HEK293 (cell line): ENCODE data around the gene SNRPD3.

Source experiments
- EGR2 ChIP-seq: fragments of 450-650 bp; formaldehyde crosslinking; IDR thresholded peaks from 2 replicates; pipeline ENCODE4 v1.5.1; 2016; ENCODE audit warnings: low read depth, missing biosample characterization, missing genetic modification characterization
- GLIS1 ChIP-seq: fragments of 450-650 bp; formaldehyde crosslinking; IDR thresholded peaks from 2 replicates; pipeline ENCODE4 v1.5.1; 2016; ENCODE audit warnings: missing biosample characterization, missing genetic modification characterization
- PRDM1 ChIP-seq: fragments of 450-650 bp; formaldehyde crosslinking; IDR thresholded peaks from 2 replicates; pipeline ENCODE4; 2016; ENCODE audit warnings: missing biosample characterization, missing genetic modification characterization
- ZBTB1 ChIP-seq: fragments of 450-650 bp; formaldehyde crosslinking; IDR thresholded peaks from 2 replicates; pipeline ENCODE4 v1.5.1; 2016; ENCODE audit warnings: missing biosample characterization, missing genetic modification characterization
- ZBTB21 ChIP-seq: fragments of 450-650 bp; formaldehyde crosslinking; IDR thresholded peaks from 2 replicates; pipeline ENCODE4 v1.5.1; 2017; ENCODE audit warnings: missing biosample characterization, missing genetic modification characterization
- ZFP41 ChIP-seq: fragments of 450-650 bp; formaldehyde crosslinking; IDR thresholded peaks from 2 replicates; pipeline ENCODE4 v1.5.1; 2016; ENCODE audit warnings: missing biosample characterization, missing genetic modification characterization, borderline replicate concordance
- ZNF157 ChIP-seq: fragments of 450-650 bp; formaldehyde crosslinking; IDR thresholded peaks from 2 replicates; pipeline ENCODE4 v1.5.1; 2016; ENCODE audit warnings: missing biosample characterization, missing genetic modification characterization
- ZNF211 ChIP-seq: fragments of 450-650 bp; formaldehyde crosslinking; IDR thresholded peaks from 2 replicates; pipeline ENCODE4 v1.5.1; 2016; ENCODE audit warnings: low read depth, missing biosample characterization, missing genetic modification characterization
- ZNF239 ChIP-seq: fragments of 450-650 bp; formaldehyde crosslinking; IDR thresholded peaks from 2 replicates; pipeline ENCODE4 v1.5.1; 2016; ENCODE audit warnings: missing biosample characterization, missing genetic modification characterization
- ZNF423 ChIP-seq: fragments of 450-650 bp; formaldehyde crosslinking; IDR thresholded peaks from 2 replicates; pipeline ENCODE4 v1.5.1; 2016; ENCODE audit warnings: missing biosample characterization, missing genetic modification characterization
- ZNF501 ChIP-seq: fragments of 450-650 bp; formaldehyde crosslinking; IDR thresholded peaks from 2 replicates; pipeline ENCODE4 v1.5.1; 2016; ENCODE audit warnings: missing biosample characterization, missing genetic modification characterization
- ZNF548 ChIP-seq: fragments of 450-650 bp; formaldehyde crosslinking; IDR thresholded peaks from 2 replicates; pipeline ENCODE4 v1.5.1; 2016; ENCODE audit warnings: missing biosample characterization, missing genetic modification characterization
- ZNF558 ChIP-seq: fragments of 450-650 bp; formaldehyde crosslinking; IDR thresholded peaks from 2 replicates; pipeline ENCODE4 v1.5.1; 2016; ENCODE audit warnings: missing biosample characterization, missing genetic modification characterization
- ZNF560 ChIP-seq: fragments of 450-650 bp; formaldehyde crosslinking; IDR thresholded peaks from 2 replicates; pipeline ENCODE4 v1.5.1; 2017; ENCODE audit warnings: missing biosample characterization, missing genetic modification characterization, borderline replicate concordance
- ZNF626 ChIP-seq: fragments of 450-650 bp; sonication (Bioruptor Pico); formaldehyde crosslinking; IDR thresholded peaks from 2 replicates; pipeline ENCODE4 v1.5.1; 2018; ENCODE audit warnings: missing biosample characterization, missing genetic modification characterization, inconsistent platforms
- ZNF677 ChIP-seq: fragments of 450-650 bp; IDR thresholded peaks from 2 replicates; pipeline ENCODE4 v1.5.0; 2018; ENCODE audit warnings: missing biosample characterization, mild to moderate bottlenecking, missing genetic modification characterization, moderate library complexity
- ZNF777 ChIP-seq: fragments of 450-650 bp; formaldehyde crosslinking; IDR thresholded peaks from 2 replicates; pipeline ENCODE4 v1.5.1; 2017; ENCODE audit warnings: missing biosample characterization, missing genetic modification characterization, borderline replicate concordance
- TF ChIP-seq, protein P1 (sequence below): fragments of 450-650 bp; formaldehyde crosslinking; IDR thresholded peaks from 2 replicates; pipeline ENCODE4 v1.5.1; 2016; ENCODE audit warnings: missing biosample characterization, missing genetic modification characterization
- TF ChIP-seq, protein P2 (sequence below): fragments of 450-650 bp; formaldehyde crosslinking; IDR thresholded peaks from 2 replicates; pipeline ENCODE4 v1.5.1; 2017; ENCODE audit warnings: missing biosample characterization, missing genetic modification characterization
- TF ChIP-seq, protein P3 (sequence below): fragments of 450-650 bp; formaldehyde crosslinking; IDR thresholded peaks from 2 replicates; pipeline ENCODE4 v1.5.1; 2016; ENCODE audit warnings: missing biosample characterization, missing genetic modification characterization
- TF ChIP-seq, protein P4 (sequence below): fragments of 450-650 bp; formaldehyde crosslinking; IDR thresholded peaks from 2 replicates; pipeline ENCODE4 v1.5.1; 2016; ENCODE audit warnings: missing biosample characterization, missing genetic modification characterization
- TF ChIP-seq, protein P5 (sequence below): fragments of 450-650 bp; formaldehyde crosslinking; IDR thresholded peaks from 2 replicates; pipeline ENCODE4 v1.5.1; 2016; ENCODE audit warnings: missing biosample characterization, missing genetic modification characterization
- TF ChIP-seq, protein P6 (sequence below): fragments of 450-650 bp; formaldehyde crosslinking; IDR thresholded peaks from 2 replicates; pipeline ENCODE4 v1.5.1; 2016; ENCODE audit warnings: missing biosample characterization, missing genetic modification characterization
- TF ChIP-seq, protein P7 (sequence below): IDR thresholded peaks from 2 replicates; pipeline ENCODE4 v1.6.1; 2011; ENCODE audit warnings: mild to moderate bottlenecking, low read depth, low read length, borderline replicate concordance

SNRPD3 gene

DNA sequence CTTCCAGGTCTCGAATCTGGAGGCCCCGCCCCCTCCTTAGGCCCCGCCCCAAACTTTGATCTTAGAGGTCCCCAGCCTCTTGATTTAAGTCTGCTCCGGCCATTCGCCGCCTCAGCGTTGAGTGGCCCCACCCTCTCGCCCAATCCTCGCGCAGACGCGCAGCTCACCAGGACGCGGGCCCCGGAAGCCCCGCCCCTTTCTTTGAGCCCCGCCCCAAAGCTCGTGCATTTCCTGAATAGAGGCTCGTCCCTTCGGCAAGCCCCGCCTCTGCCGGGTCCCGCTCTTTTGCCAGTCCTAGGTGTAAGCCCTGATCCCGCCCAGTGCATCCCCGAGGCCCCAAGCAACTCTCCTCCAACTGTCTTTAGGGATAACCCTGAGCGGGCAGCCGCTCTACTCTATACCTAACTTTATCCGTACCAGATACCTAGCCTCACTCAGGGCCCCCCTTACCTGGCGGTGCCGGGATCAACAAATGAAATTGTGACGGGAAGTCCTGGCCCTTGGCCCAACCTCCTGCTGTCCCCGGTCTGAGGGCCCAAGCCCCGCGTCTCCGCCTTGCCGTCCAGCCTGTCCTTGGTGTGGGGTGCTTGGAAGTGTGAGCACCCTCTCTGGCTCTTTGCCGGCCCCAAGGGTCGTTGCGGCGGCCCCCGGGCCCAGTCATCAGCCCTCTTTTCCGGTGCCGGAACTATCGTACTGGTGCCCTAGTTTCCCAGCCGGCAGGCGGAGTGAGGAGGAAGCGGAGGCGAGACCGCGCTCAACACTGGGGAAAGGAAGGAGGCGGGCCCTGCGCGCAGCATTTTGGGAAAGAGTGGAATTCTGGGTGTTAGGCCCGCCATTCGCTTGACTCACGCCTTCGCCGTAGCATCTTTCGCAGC, at the start of gene SNRPD3 (continued):
- TF ChIP-seq, protein P1, sequence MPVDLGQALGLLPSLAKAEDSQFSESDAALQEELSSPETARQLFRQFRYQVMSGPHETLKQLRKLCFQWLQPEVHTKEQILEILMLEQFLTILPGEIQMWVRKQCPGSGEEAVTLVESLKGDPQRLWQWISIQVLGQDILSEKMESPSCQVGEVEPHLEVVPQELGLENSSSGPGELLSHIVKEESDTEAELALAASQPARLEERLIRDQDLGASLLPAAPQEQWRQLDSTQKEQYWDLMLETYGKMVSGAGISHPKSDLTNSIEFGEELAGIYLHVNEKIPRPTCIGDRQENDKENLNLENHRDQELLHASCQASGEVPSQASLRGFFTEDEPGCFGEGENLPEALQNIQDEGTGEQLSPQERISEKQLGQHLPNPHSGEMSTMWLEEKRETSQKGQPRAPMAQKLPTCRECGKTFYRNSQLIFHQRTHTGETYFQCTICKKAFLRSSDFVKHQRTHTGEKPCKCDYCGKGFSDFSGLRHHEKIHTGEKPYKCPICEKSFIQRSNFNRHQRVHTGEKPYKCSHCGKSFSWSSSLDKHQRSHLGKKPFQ: peak; percentile 75
- TF ChIP-seq, protein P2, sequence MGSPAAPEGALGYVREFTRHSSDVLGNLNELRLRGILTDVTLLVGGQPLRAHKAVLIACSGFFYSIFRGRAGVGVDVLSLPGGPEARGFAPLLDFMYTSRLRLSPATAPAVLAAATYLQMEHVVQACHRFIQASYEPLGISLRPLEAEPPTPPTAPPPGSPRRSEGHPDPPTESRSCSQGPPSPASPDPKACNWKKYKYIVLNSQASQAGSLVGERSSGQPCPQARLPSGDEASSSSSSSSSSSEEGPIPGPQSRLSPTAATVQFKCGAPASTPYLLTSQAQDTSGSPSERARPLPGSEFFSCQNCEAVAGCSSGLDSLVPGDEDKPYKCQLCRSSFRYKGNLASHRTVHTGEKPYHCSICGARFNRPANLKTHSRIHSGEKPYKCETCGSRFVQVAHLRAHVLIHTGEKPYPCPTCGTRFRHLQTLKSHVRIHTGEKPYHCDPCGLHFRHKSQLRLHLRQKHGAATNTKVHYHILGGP (tag by site-specific recombination): peak; percentile 44; the same call in 1 of the 2 replicates
- TF ChIP-seq, protein P3, sequence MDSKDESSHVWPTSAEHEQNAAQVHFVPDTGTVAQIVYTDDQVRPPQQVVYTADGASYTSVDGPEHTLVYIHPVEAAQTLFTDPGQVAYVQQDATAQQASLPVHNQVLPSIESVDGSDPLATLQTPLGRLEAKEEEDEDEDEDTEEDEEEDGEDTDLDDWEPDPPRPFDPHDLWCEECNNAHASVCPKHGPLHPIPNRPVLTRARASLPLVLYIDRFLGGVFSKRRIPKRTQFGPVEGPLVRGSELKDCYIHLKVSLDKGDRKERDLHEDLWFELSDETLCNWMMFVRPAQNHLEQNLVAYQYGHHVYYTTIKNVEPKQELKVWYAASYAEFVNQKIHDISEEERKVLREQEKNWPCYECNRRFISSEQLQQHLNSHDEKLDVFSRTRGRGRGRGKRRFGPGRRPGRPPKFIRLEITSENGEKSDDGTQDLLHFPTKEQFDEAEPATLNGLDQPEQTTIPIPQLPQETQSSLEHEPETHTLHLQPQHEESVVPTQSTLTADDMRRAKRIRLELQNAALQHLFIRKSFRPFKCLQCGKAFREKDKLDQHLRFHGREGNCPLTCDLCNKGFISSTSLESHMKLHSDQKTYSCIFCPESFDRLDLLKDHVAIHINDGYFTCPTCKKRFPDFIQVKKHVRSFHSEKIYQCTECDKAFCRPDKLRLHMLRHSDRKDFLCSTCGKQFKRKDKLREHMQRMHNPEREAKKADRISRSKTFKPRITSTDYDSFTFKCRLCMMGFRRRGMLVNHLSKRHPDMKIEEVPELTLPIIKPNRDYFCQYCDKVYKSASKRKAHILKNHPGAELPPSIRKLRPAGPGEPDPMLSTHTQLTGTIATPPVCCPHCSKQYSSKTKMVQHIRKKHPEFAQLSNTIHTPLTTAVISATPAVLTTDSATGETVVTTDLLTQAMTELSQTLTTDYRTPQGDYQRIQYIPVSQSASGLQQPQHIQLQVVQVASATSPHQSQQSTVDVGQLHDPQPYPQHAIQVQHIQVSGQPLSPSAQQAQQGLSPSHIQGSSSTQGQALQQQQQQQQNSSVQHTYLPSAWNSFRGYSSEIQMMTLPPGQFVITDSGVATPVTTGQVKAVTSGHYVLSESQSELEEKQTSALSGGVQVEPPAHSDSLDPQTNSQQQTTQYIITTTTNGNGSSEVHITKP (tag by site-specific recombination): peak; percentile 65
- TF ChIP-seq ZNF677 (no peak), GLIS1 (0 out of 2 replicates have a peak, but pooled peaks have one; percentile 18), ZNF157 (tag by site-specific recombination) (no peak), ZBTB1 (no peak), ZNF558 (tag by site-specific recombination) (0 out of 2 replicates have a peak, but pooled peaks have one; percentile 66), ZNF560 (tag by site-specific recombination) (no peak), ZNF501 (tag by site-specific recombination) (peak; percentile 99), ZNF211 (no peak), ZNF239 (tag by site-specific recombination) (0 out of 2 replicates have a peak, but pooled peaks have one; percentile 10), ZFP41 (tag by site-specific recombination) (0 out of 2 replicates have a peak, but pooled peaks have one; percentile 13), ZNF423 (tag by site-specific recombination) (no peak), EGR2 (tag by site-specific recombination) (peak; percentile 87), ZNF626 (tag by site-specific recombination) (no peak), ZNF777 (tag by site-specific recombination) (peak; percentile 92), ZBTB21 (tag by site-specific recombination) (peak; percentile 78; the same call in 1 of the 2 replicates), ZNF548 (tag by site-specific recombination) (no peak), PRDM1 (tag by site-specific recombination) (peak; percentile 87)
- TF ChIP-seq, protein P4, sequence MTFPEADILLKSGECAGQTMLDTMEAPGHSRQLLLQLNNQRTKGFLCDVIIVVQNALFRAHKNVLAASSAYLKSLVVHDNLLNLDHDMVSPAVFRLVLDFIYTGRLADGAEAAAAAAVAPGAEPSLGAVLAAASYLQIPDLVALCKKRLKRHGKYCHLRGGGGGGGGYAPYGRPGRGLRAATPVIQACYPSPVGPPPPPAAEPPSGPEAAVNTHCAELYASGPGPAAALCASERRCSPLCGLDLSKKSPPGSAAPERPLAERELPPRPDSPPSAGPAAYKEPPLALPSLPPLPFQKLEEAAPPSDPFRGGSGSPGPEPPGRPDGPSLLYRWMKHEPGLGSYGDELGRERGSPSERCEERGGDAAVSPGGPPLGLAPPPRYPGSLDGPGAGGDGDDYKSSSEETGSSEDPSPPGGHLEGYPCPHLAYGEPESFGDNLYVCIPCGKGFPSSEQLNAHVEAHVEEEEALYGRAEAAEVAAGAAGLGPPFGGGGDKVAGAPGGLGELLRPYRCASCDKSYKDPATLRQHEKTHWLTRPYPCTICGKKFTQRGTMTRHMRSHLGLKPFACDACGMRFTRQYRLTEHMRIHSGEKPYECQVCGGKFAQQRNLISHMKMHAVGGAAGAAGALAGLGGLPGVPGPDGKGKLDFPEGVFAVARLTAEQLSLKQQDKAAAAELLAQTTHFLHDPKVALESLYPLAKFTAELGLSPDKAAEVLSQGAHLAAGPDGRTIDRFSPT (tag by site-specific recombination): no peak
- TF ChIP-seq, protein P5, sequence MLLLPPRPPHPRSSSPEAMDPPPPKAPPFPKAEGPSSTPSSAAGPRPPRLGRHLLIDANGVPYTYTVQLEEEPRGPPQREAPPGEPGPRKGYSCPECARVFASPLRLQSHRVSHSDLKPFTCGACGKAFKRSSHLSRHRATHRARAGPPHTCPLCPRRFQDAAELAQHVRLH (tag by site-specific recombination): peak; percentile 79
- TF ChIP-seq, protein P6, sequence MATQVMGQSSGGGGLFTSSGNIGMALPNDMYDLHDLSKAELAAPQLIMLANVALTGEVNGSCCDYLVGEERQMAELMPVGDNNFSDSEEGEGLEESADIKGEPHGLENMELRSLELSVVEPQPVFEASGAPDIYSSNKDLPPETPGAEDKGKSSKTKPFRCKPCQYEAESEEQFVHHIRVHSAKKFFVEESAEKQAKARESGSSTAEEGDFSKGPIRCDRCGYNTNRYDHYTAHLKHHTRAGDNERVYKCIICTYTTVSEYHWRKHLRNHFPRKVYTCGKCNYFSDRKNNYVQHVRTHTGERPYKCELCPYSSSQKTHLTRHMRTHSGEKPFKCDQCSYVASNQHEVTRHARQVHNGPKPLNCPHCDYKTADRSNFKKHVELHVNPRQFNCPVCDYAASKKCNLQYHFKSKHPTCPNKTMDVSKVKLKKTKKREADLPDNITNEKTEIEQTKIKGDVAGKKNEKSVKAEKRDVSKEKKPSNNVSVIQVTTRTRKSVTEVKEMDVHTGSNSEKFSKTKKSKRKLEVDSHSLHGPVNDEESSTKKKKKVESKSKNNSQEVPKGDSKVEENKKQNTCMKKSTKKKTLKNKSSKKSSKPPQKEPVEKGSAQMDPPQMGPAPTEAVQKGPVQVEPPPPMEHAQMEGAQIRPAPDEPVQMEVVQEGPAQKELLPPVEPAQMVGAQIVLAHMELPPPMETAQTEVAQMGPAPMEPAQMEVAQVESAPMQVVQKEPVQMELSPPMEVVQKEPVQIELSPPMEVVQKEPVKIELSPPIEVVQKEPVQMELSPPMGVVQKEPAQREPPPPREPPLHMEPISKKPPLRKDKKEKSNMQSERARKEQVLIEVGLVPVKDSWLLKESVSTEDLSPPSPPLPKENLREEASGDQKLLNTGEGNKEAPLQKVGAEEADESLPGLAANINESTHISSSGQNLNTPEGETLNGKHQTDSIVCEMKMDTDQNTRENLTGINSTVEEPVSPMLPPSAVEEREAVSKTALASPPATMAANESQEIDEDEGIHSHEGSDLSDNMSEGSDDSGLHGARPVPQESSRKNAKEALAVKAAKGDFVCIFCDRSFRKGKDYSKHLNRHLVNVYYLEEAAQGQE: 0 out of 2 replicates have a peak, but pooled peaks have one; percentile 46
- TF ChIP-seq, protein P7, sequence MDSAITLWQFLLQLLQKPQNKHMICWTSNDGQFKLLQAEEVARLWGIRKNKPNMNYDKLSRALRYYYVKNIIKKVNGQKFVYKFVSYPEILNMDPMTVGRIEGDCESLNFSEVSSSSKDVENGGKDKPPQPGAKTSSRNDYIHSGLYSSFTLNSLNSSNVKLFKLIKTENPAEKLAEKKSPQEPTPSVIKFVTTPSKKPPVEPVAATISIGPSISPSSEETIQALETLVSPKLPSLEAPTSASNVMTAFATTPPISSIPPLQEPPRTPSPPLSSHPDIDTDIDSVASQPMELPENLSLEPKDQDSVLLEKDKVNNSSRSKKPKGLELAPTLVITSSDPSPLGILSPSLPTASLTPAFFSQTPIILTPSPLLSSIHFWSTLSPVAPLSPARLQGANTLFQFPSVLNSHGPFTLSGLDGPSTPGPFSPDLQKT: no peak; the same call in 1 of the 2 replicates
